Measurements from ENCODE around the gene RNF157. TPM values are rescaled to one million over a fixed set of nuclear protein-coding genes. Genes with fewer than 3 reads are reported as not detected.

Gene RNF157
- total RNA-seq, 1 donor from 2014 or later = 18.5 TPM

DNA sequence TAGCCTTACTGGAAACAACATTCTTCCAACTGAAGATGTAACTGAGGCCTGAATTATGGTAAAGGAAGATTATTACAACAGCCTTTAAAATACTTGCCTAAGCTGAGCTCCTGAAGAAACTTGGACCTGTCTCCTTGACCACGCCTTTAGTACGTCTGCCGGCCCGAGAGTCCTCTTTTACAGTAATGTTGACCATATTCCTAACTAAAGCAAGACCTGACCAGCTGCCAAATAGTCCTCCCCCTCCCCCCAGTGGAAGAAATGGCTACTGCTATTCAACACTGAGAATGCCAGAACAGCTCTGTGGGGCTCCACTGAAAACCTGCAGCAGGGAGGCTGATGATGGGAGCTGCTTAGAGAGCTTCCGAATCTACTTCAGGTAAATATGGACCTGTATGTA is 86.7 kb downstream of the RNF157 start:
- ATAC-seq (ENCODE audit: poor library complexity) (no peak), DNase-seq (no peak)
- intact Hi-C loops (cut with DNase I) = no loop called here

GRCh38 chr17:76153202-76153601 is 87.1 kb downstream of the RNF157 start:
- ATAC-seq (ENCODE audit: poor library complexity) (no peak), DNase-seq (no peak)
- intact Hi-C loops (cut with DNase I) = no loop called here

DNA sequence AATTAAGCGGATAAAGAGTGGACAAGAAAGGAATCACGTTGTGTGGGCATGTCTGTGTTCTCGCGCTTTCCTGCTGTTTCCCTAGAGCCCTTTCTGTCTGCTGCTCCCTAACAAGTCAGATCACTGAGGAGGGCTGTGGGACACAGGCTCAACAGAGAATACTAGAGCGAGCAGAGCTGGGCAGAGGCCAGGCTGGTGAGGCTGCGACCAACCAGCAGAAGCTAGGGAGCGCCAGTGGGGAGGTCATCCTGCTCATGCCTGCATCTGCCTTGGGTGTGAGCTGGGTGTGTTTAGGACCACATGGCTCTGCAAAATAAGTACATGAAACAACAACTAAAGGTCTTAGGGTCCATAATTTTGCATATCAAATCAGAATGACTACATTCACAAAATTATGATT is 87.7 kb downstream of the RNF157 start:
- DNase-seq (no peak), ATAC-seq (ENCODE audit: poor library complexity) (no peak)
- intact Hi-C loops (cut with DNase I) = no loop called here

- intact Hi-C loops (cut with DNase I) = no loop called here
- DNase-seq (no peak), ATAC-seq (ENCODE audit: poor library complexity) (no peak)
Observed at GRCh38 chr17:76151896-76152454, 88.3 kb downstream of the RNF157 start.

- DNase-seq (no peak), ATAC-seq (ENCODE audit: poor library complexity) (no peak)
- intact Hi-C loops (cut with DNase I) = no loop called here
Observed at GRCh38 chr17:76150712-76151622, 89.3 kb downstream of the RNF157 start.

DNA sequence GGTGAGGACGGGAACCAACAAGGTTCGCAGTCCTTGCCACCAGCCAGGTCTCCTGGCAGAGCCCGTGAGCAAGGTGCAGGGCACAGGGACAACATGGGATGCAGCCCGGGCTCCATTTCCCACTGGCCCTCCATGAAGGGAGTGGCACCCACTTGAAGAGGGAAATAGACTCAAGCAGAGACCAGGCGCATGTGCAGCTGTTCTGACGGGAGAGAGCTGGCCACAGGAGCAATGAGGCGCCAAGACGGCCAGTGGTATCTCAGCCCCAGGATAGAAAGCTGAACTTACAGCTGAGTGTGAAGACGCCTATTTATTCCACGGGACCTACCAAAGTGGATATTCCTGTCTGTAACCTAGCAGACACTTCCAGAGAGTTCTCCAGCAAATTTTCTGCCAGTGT is 91.1 kb downstream of the RNF157 start:
- no peak for ATAC-seq (ENCODE audit: poor library complexity)
- no peak for DNase-seq
- intact Hi-C loops (cut with DNase I) = no loop called here

DNA sequence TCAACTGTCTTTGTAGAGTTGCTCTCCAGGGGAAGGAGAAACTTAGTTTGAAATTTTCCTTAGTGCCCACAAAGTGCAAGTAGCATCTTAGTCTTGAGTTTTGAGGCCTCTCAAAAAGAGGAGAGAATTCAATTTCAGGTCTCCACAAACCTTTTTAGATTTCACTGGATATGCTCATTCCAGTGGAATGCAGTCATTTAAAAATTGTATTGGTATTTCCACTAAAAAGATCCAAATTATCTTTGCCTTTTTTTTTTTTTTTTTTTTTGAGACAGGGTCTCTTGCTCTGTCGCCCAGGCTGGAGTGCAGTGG is 92.3 kb downstream of the RNF157 start:
- intact Hi-C loops (cut with DNase I) = no loop called here
- no peak for DNase-seq
- no peak for ATAC-seq (ENCODE audit: poor library complexity)

GRCh38 chr17:76147211-76148014 is 92.9 kb downstream of the RNF157 start:
- no peak for ATAC-seq (ENCODE audit: poor library complexity)
- no peak for DNase-seq
- intact Hi-C loops (cut with DNase I) = no loop called here

GRCh38 chr17:76146053-76146851 is 94.0 kb downstream of the RNF157 start:
- no peak for DNase-seq
- no peak for ATAC-seq (ENCODE audit: poor library complexity)
- intact Hi-C loops (cut with DNase I) = no loop called here

DNA sequence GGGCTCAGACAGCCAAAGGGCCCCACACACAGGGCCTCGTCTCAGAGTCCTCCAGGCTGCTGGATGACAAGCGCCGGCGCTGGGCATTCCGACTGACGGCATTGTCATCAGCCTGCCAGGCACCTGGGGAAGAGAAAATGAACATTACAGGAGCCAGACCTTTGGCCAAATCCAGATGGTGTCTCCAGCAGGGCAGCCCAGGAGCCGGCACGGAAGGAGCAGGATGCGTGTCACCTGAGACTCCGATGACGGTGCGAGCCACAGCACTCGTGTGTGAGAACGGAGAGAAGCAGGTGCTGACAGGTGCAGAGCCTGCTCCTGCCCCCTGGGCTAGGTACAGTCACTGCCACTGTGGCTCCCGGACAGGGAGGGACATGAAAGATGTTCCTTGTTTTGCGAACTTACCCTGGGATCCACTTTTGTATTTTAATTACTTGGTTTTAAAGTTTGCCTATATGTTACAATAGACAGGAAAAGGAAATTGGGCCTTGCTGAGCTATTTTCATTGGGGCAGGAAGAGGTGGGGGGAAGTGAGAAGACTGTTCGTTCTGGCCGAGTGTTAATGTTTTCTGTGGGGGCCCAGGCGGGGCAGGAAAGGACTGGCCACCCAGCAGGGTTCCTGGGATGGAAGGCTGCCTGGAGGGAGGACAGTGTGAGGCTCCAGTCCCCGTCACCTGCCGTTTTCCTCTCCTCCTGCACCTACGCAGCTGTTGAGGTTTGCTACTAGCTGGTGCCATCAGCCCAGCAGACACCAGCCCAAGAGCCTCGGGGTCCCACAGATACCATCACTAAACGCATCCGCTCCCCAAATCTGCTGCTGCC is 94.9 kb downstream of the RNF157 start:
- intact Hi-C loops (cut with DNase I) = no loop called here
- DNase-seq = no peak
- no peak for ATAC-seq (ENCODE audit: poor library complexity)

DNA sequence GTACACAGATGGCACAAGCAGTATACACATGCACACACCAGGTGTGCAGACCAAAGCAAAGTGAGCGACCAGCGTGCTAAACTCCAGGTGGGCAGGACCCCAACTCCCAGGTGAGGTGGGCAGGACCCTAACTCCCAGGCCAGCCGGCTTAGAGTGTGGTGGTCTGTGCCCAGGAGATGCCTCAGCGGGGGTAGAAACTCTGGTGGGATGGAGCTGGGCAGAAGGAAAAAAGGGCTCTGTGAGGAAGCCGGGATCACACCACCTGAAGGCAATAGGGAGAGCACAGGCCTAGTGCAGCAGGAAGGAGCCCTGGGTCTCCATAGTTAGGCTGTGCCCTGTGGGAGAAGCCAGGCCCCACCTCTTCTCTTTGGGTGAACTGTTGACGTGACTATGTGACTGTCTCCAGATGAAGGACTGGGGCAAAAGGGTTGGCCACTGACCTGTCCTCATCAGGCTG is 97.7 kb downstream of the RNF157 start:
- intact Hi-C loops (cut with DNase I) = no loop called here
- ATAC-seq (ENCODE audit: poor library complexity) (no peak), DNase-seq (no peak)

GRCh38 chr17:76142039-76142584 is 98.2 kb downstream of the RNF157 start:
- intact Hi-C loops (cut with DNase I) = no loop called here
- no peak for DNase-seq
- no peak for ATAC-seq (ENCODE audit: poor library complexity)

GRCh38 chr17:76141212-76142038 is 98.9 kb downstream of the RNF157 start, which contains the start of gene FOXJ1:
FOXJ1 (minus strand) TSS chr17:76141245; CDS start chr17:76140395, 850 bp downstream.
- intact Hi-C loops (cut with DNase I) = no loop called here
- peak; percentile 95 for ATAC-seq (ENCODE audit: poor library complexity)
- peak; percentile 93 for DNase-seq

DNA sequence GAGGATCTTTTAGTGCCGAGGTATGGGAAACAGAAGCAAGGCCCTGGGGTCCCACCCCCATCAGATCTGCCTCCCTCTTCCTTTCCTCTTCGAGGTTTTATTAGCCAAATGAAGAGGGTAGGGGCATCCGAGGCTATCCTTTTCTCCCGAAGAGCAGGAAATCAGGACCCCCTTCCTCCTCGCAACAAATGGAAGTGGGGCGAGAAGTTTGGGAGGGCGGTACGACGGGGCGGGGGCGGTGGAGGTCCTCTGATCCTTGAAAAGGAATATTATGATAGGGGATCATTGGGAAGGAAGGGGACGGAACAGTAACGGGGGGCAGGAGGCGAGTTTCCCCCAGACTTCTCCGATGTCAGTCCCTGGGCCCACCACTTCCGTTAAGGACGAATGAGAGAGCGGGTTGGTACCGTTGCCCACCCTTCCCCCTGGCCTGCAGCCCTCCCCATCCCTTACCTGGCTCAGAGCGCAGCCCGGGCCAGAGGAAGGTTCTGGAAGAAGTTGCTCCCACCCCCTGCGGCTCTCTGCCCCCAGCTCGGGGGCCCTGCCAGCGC is 99.6 kb downstream of the RNF157 start:
- ATAC-seq (ENCODE audit: poor library complexity) (no peak), DNase-seq (no peak)
- intact Hi-C loops (cut with DNase I) = no loop called here

GRCh38 chr17:76139801-76140660 is 100.3 kb downstream of the RNF157 start:
- no peak for ATAC-seq (ENCODE audit: poor library complexity)
- intact Hi-C loops (cut with DNase I) = no loop called here
- no peak for DNase-seq

Measured in Right ventricle myocardium superior (tissue), 1 donor.